ENCODE measurements around the gene JPH2. TPM values are rescaled to one million over a fixed set of nuclear protein-coding genes. Genes with fewer than 3 reads are reported as not detected.

The JPH2 gene
- total and polyA plus RNA-seq, 2 donors from 2014 or later, result 2.5 to 11.4 TPM

DNA sequence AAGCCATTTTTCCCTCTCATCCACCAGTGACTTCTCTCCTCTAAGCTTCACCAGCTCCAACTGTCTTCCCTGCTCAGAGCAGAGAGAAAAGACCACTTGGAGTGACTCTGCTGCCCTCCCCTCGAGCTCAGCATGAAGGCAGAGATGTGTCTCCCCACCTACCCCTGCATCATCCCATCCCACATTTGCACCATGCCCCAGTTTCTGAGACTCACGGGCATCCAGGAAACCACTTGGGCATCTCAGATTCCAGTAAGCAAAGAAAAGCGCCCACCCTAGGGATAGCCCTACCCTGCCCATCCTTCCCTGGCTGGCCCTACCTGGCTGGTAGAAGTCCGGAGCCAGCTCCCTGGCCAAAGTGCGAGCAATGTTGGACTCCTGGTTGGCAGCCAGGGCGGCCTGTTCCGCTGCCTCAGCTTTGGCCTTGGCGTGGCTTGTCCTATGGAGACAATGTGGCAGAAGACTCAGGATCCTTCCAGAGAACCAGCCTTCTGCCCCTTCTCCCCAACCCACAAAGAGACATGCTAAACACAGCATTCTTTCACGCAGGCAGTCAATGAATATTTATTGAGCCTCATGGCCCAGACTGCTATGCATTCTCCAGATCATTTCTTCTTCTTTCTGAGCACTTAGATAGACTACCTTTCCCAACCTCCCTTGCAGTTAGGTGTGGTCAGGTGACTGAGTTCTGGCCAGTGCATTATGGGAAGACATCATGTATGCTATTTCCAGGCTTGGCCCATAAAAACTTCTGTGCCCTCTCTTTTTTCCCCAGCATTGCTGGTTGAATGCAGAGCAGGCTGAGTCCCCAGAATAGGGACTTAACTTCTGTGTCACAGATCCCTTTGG, 68.6 kb downstream of the JPH2 start:
- H3K27ac ChIP-seq (ENCODE audit: low read depth in 2 of 2, low read length in 2 of 2), result no peak overlapping the region
- DNase-seq (no peak), FAIRE-seq (no peak)
- no peaks in the 10 kb centered on the region for H3K27me3 ChIP-seq (ENCODE audit: control insufficient read depth, insufficient read depth, low read length)
- intact Hi-C loops (cut with DNase I), result loop anchor here (5.0 kb wide), 1 partner anchor 74 kb away; no protein-coding TSS in a partner anchor
- no peak overlapping the region for H3K9ac ChIP-seq (ENCODE audit: low read length in 3 of 3)
- H3K4me1 ChIP-seq (ENCODE audit: control insufficient read depth in 2 of 3, insufficient read depth in 2 of 3, low read depth in 1 of 3, low read length in 3 of 3), result no peaks in the 10 kb centered on the region
- no peaks in the 10 kb centered on the region for H3K9me3 ChIP-seq (ENCODE audit: control insufficient read depth in 2 of 3, insufficient read depth in 1 of 3, low read length in 3 of 3)
- no peaks in the 10 kb centered on the region for H3K36me3 ChIP-seq (ENCODE audit: control insufficient read depth in 2 of 3, insufficient read depth in 3 of 3, low read length in 3 of 3)
- H3K4me3 ChIP-seq (ENCODE audit: low read length in 3 of 3), result no peak overlapping the region
- TF ChIP-seq, protein P1, sequence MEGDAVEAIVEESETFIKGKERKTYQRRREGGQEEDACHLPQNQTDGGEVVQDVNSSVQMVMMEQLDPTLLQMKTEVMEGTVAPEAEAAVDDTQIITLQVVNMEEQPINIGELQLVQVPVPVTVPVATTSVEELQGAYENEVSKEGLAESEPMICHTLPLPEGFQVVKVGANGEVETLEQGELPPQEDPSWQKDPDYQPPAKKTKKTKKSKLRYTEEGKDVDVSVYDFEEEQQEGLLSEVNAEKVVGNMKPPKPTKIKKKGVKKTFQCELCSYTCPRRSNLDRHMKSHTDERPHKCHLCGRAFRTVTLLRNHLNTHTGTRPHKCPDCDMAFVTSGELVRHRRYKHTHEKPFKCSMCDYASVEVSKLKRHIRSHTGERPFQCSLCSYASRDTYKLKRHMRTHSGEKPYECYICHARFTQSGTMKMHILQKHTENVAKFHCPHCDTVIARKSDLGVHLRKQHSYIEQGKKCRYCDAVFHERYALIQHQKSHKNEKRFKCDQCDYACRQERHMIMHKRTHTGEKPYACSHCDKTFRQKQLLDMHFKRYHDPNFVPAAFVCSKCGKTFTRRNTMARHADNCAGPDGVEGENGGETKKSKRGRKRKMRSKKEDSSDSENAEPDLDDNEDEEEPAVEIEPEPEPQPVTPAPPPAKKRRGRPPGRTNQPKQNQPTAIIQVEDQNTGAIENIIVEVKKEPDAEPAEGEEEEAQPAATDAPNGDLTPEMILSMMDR (IDR thresholded peaks at IDR 0.05; ENCODE audit: borderline replicate concordance, extremely low read depth, insufficient read depth), result no peak

GRCh38 chr20:44117296-44118184, 69.4 kb downstream of the JPH2 start:
- no peak for FAIRE-seq
- no peak overlapping the region for H3K9ac ChIP-seq (ENCODE audit: low read length in 3 of 3)

DNA sequence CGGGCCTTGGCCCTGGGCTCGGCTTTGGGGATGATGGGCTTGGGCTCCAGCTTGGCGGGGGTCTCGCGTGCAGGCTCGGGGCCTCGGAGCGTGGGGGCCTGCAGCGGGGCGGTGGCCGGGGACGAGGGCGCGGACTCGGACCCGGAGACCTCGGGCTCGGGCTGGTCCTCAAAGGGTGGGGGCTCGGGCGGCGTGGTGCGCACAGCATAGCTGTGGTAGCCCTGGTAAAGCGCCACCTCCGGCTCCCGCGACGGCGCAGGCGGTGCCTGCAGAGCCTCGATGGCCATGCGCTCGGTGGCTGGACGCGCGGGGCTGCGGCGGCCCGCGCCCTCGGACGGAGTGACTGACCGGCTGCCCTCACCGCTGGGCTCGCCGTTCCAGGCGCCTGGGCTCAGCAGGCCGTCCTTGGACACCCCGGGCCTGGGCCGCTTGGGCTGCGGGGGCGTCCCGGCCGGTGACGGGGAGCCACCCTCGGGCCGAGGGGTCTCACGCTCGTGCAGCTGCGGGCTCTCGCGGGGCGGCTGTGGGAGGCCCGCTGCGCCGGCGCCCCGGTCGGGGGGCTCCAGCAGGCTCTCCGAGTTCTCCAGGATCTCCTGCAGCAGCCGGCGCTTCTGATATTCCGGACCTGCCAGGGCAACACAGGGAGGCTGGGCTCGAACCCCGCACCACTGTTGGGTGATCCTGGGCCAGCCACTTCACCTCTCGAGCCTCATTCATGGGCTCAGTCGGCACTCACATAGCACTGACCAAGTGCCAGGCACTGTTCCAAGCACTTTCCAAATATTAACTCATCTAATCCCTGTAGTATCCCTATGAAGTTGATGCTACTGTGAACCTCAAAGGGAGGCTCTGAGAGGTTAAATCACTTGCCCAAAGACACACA, 71.0 kb downstream of the JPH2 start:
- Histone ChIP-seq H3K9me3 (ENCODE audit: control insufficient read depth in 2 of 3, insufficient read depth in 1 of 3, low read length in 3 of 3) (no peaks in the 10 kb centered on the region), H3K4me3 (ENCODE audit: low read length in 3 of 3) (no peak overlapping the region), H3K36me3 (ENCODE audit: control insufficient read depth in 2 of 3, insufficient read depth in 3 of 3, low read length in 3 of 3) (no peaks in the 10 kb centered on the region), H3K9ac (ENCODE audit: low read length in 3 of 3) (no peak overlapping the region), H3K27ac (ENCODE audit: low read depth in 2 of 2, low read length in 2 of 2) (no peak overlapping the region), H3K27me3 (ENCODE audit: control insufficient read depth, insufficient read depth, low read length) (no peaks in the 10 kb centered on the region), H3K4me1 (ENCODE audit: control insufficient read depth in 2 of 3, insufficient read depth in 2 of 3, low read depth in 1 of 3, low read length in 3 of 3) (no peaks in the 10 kb centered on the region)
- FAIRE-seq, result no peak
- no peak for DNase-seq
- intact Hi-C loops (cut with DNase I), result loop anchor here (5.0 kb wide), 1 partner anchor 76 kb away; no protein-coding TSS in a partner anchor
- TF ChIP-seq, protein P1 (IDR thresholded peaks at IDR 0.05; ENCODE audit: borderline replicate concordance, extremely low read depth, insufficient read depth), result no peak

More at GRCh38 chr20:44117296-44118184, 69.4 kb downstream of the JPH2 start:
- Histone ChIP-seq H3K9me3 (ENCODE audit: control insufficient read depth in 2 of 3, insufficient read depth in 1 of 3, low read length in 3 of 3) (no peaks in the 10 kb centered on the region), H3K4me3 (ENCODE audit: low read length in 3 of 3) (no peak overlapping the region), H3K27ac (ENCODE audit: low read depth in 2 of 2, low read length in 2 of 2) (no peak overlapping the region), H3K27me3 (ENCODE audit: control insufficient read depth, insufficient read depth, low read length) (no peaks in the 10 kb centered on the region), H3K36me3 (ENCODE audit: control insufficient read depth in 2 of 3, insufficient read depth in 3 of 3, low read length in 3 of 3) (no peaks in the 10 kb centered on the region), H3K4me1 (ENCODE audit: control insufficient read depth in 2 of 3, insufficient read depth in 2 of 3, low read depth in 1 of 3, low read length in 3 of 3) (no peaks in the 10 kb centered on the region)
- intact Hi-C loops (cut with DNase I), result loop anchor here (5.0 kb wide), 1 partner anchor 75 kb away; no protein-coding TSS in a partner anchor
- DNase-seq, result no peak
- TF ChIP-seq, protein P1 (IDR thresholded peaks at IDR 0.05; ENCODE audit: borderline replicate concordance, extremely low read depth, insufficient read depth), result no peak

Measured in kidney (tissue), 14 donors.